ENCODE data around the gene SPAG16. TPM values are rescaled to one million over a fixed set of nuclear protein-coding genes. Genes with fewer than 3 reads are reported as not detected.

The SPAG16 gene
- total RNA-seq, 1 experiment from 2014 or later = 16.0 TPM

- TF ChIP-seq, protein P1, sequence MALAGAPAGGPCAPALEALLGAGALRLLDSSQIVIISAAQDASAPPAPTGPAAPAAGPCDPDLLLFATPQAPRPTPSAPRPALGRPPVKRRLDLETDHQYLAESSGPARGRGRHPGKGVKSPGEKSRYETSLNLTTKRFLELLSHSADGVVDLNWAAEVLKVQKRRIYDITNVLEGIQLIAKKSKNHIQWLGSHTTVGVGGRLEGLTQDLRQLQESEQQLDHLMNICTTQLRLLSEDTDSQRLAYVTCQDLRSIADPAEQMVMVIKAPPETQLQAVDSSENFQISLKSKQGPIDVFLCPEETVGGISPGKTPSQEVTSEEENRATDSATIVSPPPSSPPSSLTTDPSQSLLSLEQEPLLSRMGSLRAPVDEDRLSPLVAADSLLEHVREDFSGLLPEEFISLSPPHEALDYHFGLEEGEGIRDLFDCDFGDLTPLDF (CRISPR knock-in tag; IDR thresholded peaks at IDR 0.05) = no peak
Measured at GRCh38 chr2:213242653-213243052, 41.6 kb upstream of the SPAG16 start (continued).

DNA sequence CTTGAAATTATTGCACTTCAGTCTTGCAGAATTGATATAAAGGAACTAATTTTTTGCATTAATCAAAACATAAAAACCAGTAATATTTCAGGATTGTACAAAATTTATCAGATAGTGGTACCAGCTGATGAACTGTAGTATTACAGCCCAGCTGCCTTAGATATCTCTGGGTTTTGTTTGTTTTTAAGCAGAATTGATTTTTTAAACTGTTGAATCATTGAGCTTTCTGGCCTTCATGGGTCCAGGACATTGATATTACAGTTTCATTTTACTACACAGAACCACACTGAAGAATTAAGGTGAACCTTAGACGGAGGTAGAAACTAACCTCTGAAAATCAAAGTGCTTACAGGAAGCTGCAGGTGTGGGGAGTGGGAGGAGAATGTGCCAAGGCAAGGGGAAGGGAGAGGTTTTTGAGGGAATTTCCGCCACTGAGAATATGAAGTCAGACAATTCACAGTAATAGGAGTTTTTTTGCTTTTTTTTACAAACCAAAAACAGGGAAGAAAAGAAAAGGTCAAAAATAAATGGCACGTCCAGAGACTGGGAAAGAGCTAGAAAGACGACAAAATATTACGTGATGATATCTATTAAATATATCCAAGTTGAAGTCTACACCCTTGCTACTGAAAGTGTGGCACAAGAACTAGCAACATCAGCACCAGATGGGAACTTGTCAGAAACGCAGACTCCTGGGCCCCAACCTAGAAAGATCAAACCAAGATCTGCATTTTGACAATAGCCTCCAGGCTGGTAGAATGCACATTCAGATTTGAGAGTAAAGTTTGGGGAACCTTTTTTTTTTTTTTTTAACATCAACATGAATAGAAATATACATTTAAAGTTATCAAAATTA, 40.8 kb upstream of the SPAG16 start:
- peaks cover 17% of the 10 kb centered on the region for H3K4me1 Mint-ChIP-seq
- H3K36me3 Mint-ChIP-seq = no peaks in the 10 kb centered on the region
- no peak for TF ChIP-seq ARID4B (CRISPR knock-in tag; IDR thresholded peaks at IDR 0.05; ENCODE audit: borderline replicate concordance)
- no peak for TF ChIP-seq SMAD3 (CRISPR knock-in tag; IDR thresholded peaks at IDR 0.05; ENCODE audit: borderline replicate concordance)
- TF ChIP-seq STAT6 (CRISPR knock-in tag; conservative IDR thresholded peaks at IDR 0.05; ENCODE audit: low read depth) = no peak
- no peak for TF ChIP-seq SMAD4 (CRISPR knock-in tag; IDR thresholded peaks at IDR 0.05)
- TF ChIP-seq ZNF423 (CRISPR knock-in tag; IDR thresholded peaks at IDR 0.05) = no peak
- no peak for TF ChIP-seq ATF6 (CRISPR knock-in tag; IDR thresholded peaks at IDR 0.05)
- TF ChIP-seq NR1H2 (CRISPR knock-in tag; IDR thresholded peaks at IDR 0.05) = no peak
- no peak for TF ChIP-seq HMGA2 (CRISPR knock-in tag; IDR thresholded peaks at IDR 0.05)
- no peak for TF ChIP-seq ZNF232 (CRISPR knock-in tag; IDR thresholded peaks at IDR 0.05)
- no peak for TF ChIP-seq JAZF1 (CRISPR knock-in tag; IDR thresholded peaks at IDR 0.05)
- TF ChIP-seq ELF4 (CRISPR knock-in tag; IDR thresholded peaks at IDR 0.05; ENCODE audit: low read depth) = no peak
- TF ChIP-seq ATF1 (CRISPR knock-in tag; IDR thresholded peaks at IDR 0.05) = no peak
- TF ChIP-seq GABPB1 (CRISPR knock-in tag; IDR thresholded peaks at IDR 0.05) = no peak
- TF ChIP-seq ZSCAN18 (CRISPR knock-in tag; IDR thresholded peaks at IDR 0.05) = no peak
- TF ChIP-seq MXD4 (CRISPR knock-in tag; IDR thresholded peaks at IDR 0.05; ENCODE audit: borderline replicate concordance) = no peak
- TF ChIP-seq, protein P1 (CRISPR knock-in tag; IDR thresholded peaks at IDR 0.05) = no peak
- no peak for TF ChIP-seq RORB (CRISPR knock-in tag; IDR thresholded peaks at IDR 0.05)
- TF ChIP-seq NR3C1 (CRISPR knock-in tag; conservative IDR thresholded peaks at IDR 0.05; ENCODE audit: low read depth) = no peak
- TF ChIP-seq ZNF263 (CRISPR knock-in tag; IDR thresholded peaks at IDR 0.05; ENCODE audit: low read depth) = no peak
- TF ChIP-seq FOXK1 (CRISPR knock-in tag; IDR thresholded peaks at IDR 0.05) = no peak
- ChIA-PET CTCF (no interaction called here), POLR2A (no interaction called here)
- no peak overlapping the region for H3K4me3 Mint-ChIP-seq
- no peaks in the 10 kb centered on the region for H3K9me3 Mint-ChIP-seq
- H3K27ac Mint-ChIP-seq = peak overlapping the region; percentile 4; the same call in 1 of the 2 replicates
- DNase-seq (ENCODE audit: low spot score) = no peak
- H3K27me3 Mint-ChIP-seq (ENCODE audit: low read depth) = no peaks in the 10 kb centered on the region
- peak; percentile 44; the same call in 1 of the 2 replicates for ATAC-seq
